ENCODE results near the gene TBL1X.
A peak's percentile ranks its signal among the peaks of the same experiment; 100 is the strongest.

Gene TBL1X

GRCh38 chrX:9494771-9495170 lies 29.9 kb downstream of the TBL1X start:
- DNase-seq (ENCODE audit: low read depth in 4 of 4, low spot score in 1 of 4): no peak

GRCh38 chrX:9495496-9495895 lies 30.6 kb downstream of the TBL1X start:
- DNase-seq (ENCODE audit: low read depth in 4 of 4, low spot score in 1 of 4): no peak

- no peak for DNase-seq (ENCODE audit: low read depth in 4 of 4, low spot score in 1 of 4)
Measured at GRCh38 chrX:9498236-9498635, 33.4 kb downstream of the TBL1X start.

GRCh38 chrX:9500584-9500983 lies 35.7 kb downstream of the TBL1X start:
- DNase-seq (ENCODE audit: low read depth in 4 of 4, low spot score in 1 of 4): no peak

- no peak for DNase-seq (ENCODE audit: low read depth in 4 of 4, low spot score in 1 of 4)
Measured at GRCh38 chrX:9501362-9501761, 36.5 kb downstream of the TBL1X start.

- no peak for DNase-seq (ENCODE audit: low read depth in 4 of 4, low spot score in 1 of 4)
Measured at GRCh38 chrX:9503261-9503660, 38.4 kb downstream of the TBL1X start.

- DNase-seq (ENCODE audit: low read depth in 4 of 4, low spot score in 1 of 4): no peak
Measured at GRCh38 chrX:9510366-9510765, 45.5 kb downstream of the TBL1X start.

- no peak for DNase-seq (ENCODE audit: low read depth in 4 of 4, low spot score in 1 of 4)
Measured at GRCh38 chrX:9510980-9511379, 46.1 kb downstream of the TBL1X start.

GRCh38 chrX:9515489-9515888 lies 50.6 kb downstream of the TBL1X start:
- no peak for DNase-seq (ENCODE audit: low read depth in 4 of 4, low spot score in 1 of 4)

- no peak for DNase-seq (ENCODE audit: low read depth in 4 of 4, low spot score in 1 of 4)
Measured at GRCh38 chrX:9515973-9516538, 51.2 kb downstream of the TBL1X start.

- no peak for DNase-seq (ENCODE audit: low read depth in 4 of 4, low spot score in 1 of 4)
Measured at GRCh38 chrX:9516635-9517034, 51.8 kb downstream of the TBL1X start.

GRCh38 chrX:9518051-9518450 lies 53.2 kb downstream of the TBL1X start:
- DNase-seq (ENCODE audit: low read depth in 4 of 4, low spot score in 1 of 4): no peak

GRCh38 chrX:9518889-9519288 lies 54.0 kb downstream of the TBL1X start:
- DNase-seq (ENCODE audit: low read depth in 4 of 4, low spot score in 1 of 4): no peak

GRCh38 chrX:9519546-9520216 lies 54.8 kb downstream of the TBL1X start:
- DNase-seq (ENCODE audit: low read depth in 4 of 4, low spot score in 1 of 4): no peak

GRCh38 chrX:9520217-9520590 lies 55.3 kb downstream of the TBL1X start:
- DNase-seq (ENCODE audit: low read depth in 4 of 4, low spot score in 1 of 4): no peak

- DNase-seq (ENCODE audit: low read depth in 4 of 4, low spot score in 1 of 4): no peak
Measured at GRCh38 chrX:9522378-9523155, 57.7 kb downstream of the TBL1X start.

GRCh38 chrX:9525511-9526248 lies 60.8 kb downstream of the TBL1X start:
- DNase-seq (ENCODE audit: low read depth in 4 of 4, low spot score in 1 of 4): no peak

- DNase-seq (ENCODE audit: low read depth in 4 of 4, low spot score in 1 of 4): no peak
Measured at GRCh38 chrX:9526965-9527364, 62.1 kb downstream of the TBL1X start.

- DNase-seq (ENCODE audit: low read depth in 4 of 4, low spot score in 1 of 4): no peak
Measured at GRCh38 chrX:9528498-9528897, 63.6 kb downstream of the TBL1X start.

GRCh38 chrX:9529223-9529622 lies 64.4 kb downstream of the TBL1X start:
- DNase-seq (ENCODE audit: low read depth in 4 of 4, low spot score in 1 of 4): no peak

GRCh38 chrX:9530848-9531274 lies 66.0 kb downstream of the TBL1X start:
- peak; percentile 7 to 25 (median 12) for DNase-seq (ENCODE audit: low read depth in 4 of 4, low spot score in 1 of 4)

GRCh38 chrX:9532349-9532748 lies 67.5 kb downstream of the TBL1X start:
- DNase-seq (ENCODE audit: low read depth in 4 of 4, low spot score in 1 of 4): no peak

All from stimulated activated CD4-positive, alpha-beta T cell treated with anti-CD3 and anti-CD28 coated beads, Interleukin-1b, Interleukin-23, amount 100 ng/mL, for 24 hours (primary cell).